MM.1S (cell line): Measurements from ENCODE around the gene BCR.
A peak's percentile ranks its signal among the peaks of the same experiment; 100 is the strongest.

Source experiments
- DNase-seq: peaks from one replicate; pipeline ENCODE4 v3.0.0-alpha.2; 2015
- H2AFZ ChIP-seq: fragments of 300-600 bp; sonication (generic); 2 replicates; pipeline ENCODE4 v1.6.0; 2016; ENCODE audit warnings: antibody characterized with exemption, low read length
- H3F3A ChIP-seq: fragments of 300-600 bp; sonication (generic); 2 replicates; pipeline ENCODE4 v1.6.1; 2016; ENCODE audit warnings: mild to moderate bottlenecking, antibody characterized with exemption, low read length, moderate library complexity, mixed read lengths; ENCODE audit not compliant: insufficient read depth
- H3K27ac ChIP-seq: fragments of 300-600 bp; sonication (generic); 2 replicates; pipeline ENCODE4 v1.5.1; 2016; ENCODE audit warnings: mild to moderate bottlenecking, low read length
- H3K27me3 ChIP-seq: fragments of 300-600 bp; sonication (generic); replicated peaks from 2 replicates; pipeline ENCODE4 v1.6.0; 2016; ENCODE audit warnings: low read length; ENCODE audit not compliant: insufficient read depth
- H3K36me3 ChIP-seq: fragments of 300-600 bp; sonication (generic); replicated peaks from 2 replicates; pipeline ENCODE4 v1.6.1; 2016; ENCODE audit warnings: mild to moderate bottlenecking, low read length, mixed read lengths; ENCODE audit not compliant: insufficient read depth
- H3K4me1 ChIP-seq: fragments of 300-600 bp; sonication (generic); 2 replicates; pipeline ENCODE4 v1.6.1; 2016; ENCODE audit warnings: low read length, mixed read lengths
- H3K4me2 ChIP-seq: fragments of 300-600 bp; sonication (generic); 2 replicates; pipeline ENCODE4 v1.6.0; 2016; ENCODE audit warnings: low read depth, low read length
- H3K4me3 ChIP-seq: fragments of 300-600 bp; sonication (generic); 2 replicates; pipeline ENCODE4 v1.5.1; 2016; ENCODE audit warnings: low read length, mixed read lengths
- H3K79me2 ChIP-seq: fragments of 300-600 bp; sonication (generic); 2 replicates; pipeline ENCODE4 v1.6.1; 2016; ENCODE audit warnings: mixed run types, low read length, mixed read lengths
- H3K9ac ChIP-seq: fragments of 300-600 bp; sonication (generic); 2 replicates; pipeline ENCODE4 v1.6.1; 2016; ENCODE audit warnings: low read length, mixed read lengths
- H3K9me2 ChIP-seq: fragments of 300-600 bp; sonication (generic); replicated peaks from 2 replicates; pipeline ENCODE4 v1.6.1; 2016; ENCODE audit warnings: mild to moderate bottlenecking, low read length, mixed read lengths; ENCODE audit not compliant: insufficient read depth
- H3K9me3 ChIP-seq: fragments of 300-600 bp; sonication (generic); replicated peaks from 2 replicates; pipeline ENCODE4 v1.6.1; 2016; ENCODE audit warnings: mild to moderate bottlenecking, low read length, mixed read lengths; ENCODE audit not compliant: insufficient read depth
- H4K20me1 ChIP-seq: fragments of 300-600 bp; sonication (generic); 2 replicates; pipeline ENCODE4 v1.6.1; 2016; ENCODE audit warnings: mild to moderate bottlenecking, low read length, moderate library complexity, mixed read lengths; ENCODE audit not compliant: insufficient read depth
- EZH2 ChIP-seq: fragments of 300-600 bp; sonication (generic); optimal IDR thresholded peaks from 2 replicates; pipeline ENCODE3; 2017; ENCODE audit warnings: low read depth, mild to moderate bottlenecking, antibody characterized with exemption, low read length, mixed read lengths
- EZH2phosphoT487 ChIP-seq: fragments of 300-600 bp; sonication (generic); IDR thresholded peaks from 2 replicates; pipeline ENCODE4 v1.6.1; 2018; ENCODE audit warnings: antibody characterized with exemption, low read length
- TF ChIP-seq, protein P1 (sequence below): fragments of 300-600 bp; sonication (generic); IDR thresholded peaks from 2 replicates; pipeline ENCODE4 v1.5.1; 2016; ENCODE audit warnings: antibody characterized with exemption, low read length, mixed read lengths

BCR gene

DNA sequence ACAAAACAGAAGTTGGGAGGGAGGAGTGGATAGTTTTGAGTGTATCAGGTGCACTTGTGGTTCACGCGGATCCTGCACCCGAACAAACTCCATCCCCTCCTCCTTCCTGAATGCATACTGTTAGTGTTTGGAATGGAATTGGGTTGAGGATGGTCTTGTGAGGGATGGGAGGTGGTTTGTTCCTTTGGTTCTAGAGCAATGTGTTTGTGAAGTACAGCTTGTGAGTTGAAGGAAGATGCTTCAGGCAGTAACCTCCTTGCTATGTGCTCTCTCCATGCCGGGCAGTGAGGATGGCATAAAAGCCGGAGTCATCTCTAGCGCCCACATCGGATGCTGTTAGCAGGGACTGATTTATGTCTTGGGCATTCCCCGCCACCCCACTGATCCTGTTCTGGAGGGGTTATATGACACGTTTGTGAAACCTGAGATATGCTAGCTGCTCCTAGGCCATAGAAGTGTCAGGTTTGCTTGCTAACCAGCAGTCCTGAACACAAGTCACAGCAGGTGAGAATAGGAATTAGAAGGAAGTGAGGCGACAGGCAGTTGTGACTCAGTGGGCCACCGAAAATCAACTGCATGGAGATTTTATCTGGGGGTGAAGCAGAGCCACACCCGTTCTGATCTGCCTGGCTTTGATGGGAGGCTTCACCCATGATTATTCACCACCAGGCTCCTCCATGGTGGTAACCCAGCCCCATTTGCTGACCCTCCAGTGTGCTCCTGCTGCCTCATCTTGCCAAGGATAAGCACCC is 2.2 kb downstream of the BCR start:
- H3F3A ChIP-seq = peaks cover 39% of the 10 kb centered on the region
- peak overlapping the region; percentile 90 for H3K4me2 ChIP-seq
- no peak overlapping the region for H2AFZ ChIP-seq
- no peaks in the 10 kb centered on the region for H3K27me3 ChIP-seq
- H3K4me1 ChIP-seq = peaks cover 32% of the 10 kb centered on the region
- H3K9me3 ChIP-seq = no peaks in the 10 kb centered on the region
- H3K4me3 ChIP-seq = peak overlapping the region; percentile 88
- no peaks in the 10 kb centered on the region for H3K9me2 ChIP-seq
- H4K20me1 ChIP-seq = peaks cover 39% of the 10 kb centered on the region
- H3K36me3 ChIP-seq = peaks cover 4% of the 10 kb centered on the region; the same call in 1 of the 2 replicates
- TF ChIP-seq, protein P1, sequence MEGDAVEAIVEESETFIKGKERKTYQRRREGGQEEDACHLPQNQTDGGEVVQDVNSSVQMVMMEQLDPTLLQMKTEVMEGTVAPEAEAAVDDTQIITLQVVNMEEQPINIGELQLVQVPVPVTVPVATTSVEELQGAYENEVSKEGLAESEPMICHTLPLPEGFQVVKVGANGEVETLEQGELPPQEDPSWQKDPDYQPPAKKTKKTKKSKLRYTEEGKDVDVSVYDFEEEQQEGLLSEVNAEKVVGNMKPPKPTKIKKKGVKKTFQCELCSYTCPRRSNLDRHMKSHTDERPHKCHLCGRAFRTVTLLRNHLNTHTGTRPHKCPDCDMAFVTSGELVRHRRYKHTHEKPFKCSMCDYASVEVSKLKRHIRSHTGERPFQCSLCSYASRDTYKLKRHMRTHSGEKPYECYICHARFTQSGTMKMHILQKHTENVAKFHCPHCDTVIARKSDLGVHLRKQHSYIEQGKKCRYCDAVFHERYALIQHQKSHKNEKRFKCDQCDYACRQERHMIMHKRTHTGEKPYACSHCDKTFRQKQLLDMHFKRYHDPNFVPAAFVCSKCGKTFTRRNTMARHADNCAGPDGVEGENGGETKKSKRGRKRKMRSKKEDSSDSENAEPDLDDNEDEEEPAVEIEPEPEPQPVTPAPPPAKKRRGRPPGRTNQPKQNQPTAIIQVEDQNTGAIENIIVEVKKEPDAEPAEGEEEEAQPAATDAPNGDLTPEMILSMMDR = peak; percentile 10; the same call in 1 of the 2 replicates
- TF ChIP-seq EZH2phosphoT487 = no peak
- peak; percentile 82 for DNase-seq
- H3K27ac ChIP-seq = peak overlapping the region; percentile 54; the same call in 1 of the 2 replicates
- peaks cover 84% of the 10 kb centered on the region for H3K79me2 ChIP-seq
- H3K9ac ChIP-seq = peak overlapping the region; percentile 76

DNA sequence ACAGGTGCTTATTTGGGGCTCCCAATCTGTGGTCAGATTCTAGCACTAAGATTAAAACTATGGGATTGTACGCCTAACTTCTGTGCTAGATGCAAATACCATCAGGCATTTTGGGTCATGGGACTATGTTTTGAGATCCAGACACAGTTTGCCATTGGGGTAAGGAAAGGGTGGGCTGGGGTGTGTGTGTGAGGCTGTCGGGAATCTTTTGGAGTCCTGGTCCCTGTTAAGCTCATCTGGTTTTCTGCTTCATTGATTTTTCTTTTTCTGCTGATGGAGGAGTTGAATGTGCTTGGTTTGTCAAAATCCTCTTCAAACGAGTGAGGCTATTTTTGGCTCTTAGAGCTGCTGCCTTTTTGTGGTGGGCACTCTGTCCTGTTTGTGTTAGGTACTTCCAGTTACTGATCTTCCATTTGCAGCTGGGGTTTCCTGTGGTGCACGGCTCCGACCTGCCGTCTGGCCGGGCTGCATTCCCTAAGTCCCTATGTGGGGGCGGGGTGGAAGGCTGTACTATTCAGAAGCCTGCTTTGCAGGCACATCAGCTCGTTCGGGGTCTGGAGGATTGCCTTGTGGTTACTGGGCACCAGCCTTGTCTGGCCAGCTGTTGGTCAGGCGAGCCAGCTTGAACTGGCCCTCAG is 2.9 kb downstream of the BCR start:
- peak; percentile 43 for DNase-seq
- peak overlapping the region; percentile 76 for H3K9ac ChIP-seq
- peaks cover 26% of the 10 kb centered on the region for H3K4me1 ChIP-seq
- TF ChIP-seq, protein P1 = no peak
- no peak for TF ChIP-seq EZH2
- peak overlapping the region; percentile 88 for H3K4me3 ChIP-seq
- H3K27me3 ChIP-seq = no peaks in the 10 kb centered on the region
- H4K20me1 ChIP-seq = peaks cover 46% of the 10 kb centered on the region
- no peaks in the 10 kb centered on the region for H3K9me3 ChIP-seq
- H3K79me2 ChIP-seq = peaks cover 91% of the 10 kb centered on the region
- H2AFZ ChIP-seq = no peak overlapping the region
- H3F3A ChIP-seq = peaks cover 33% of the 10 kb centered on the region
- H3K36me3 ChIP-seq = peaks cover 4% of the 10 kb centered on the region; the same call in 1 of the 2 replicates
- peak overlapping the region; percentile 90 for H3K4me2 ChIP-seq
- peak overlapping the region; percentile 54; the same call in 1 of the 2 replicates for H3K27ac ChIP-seq
- no peaks in the 10 kb centered on the region for H3K9me2 ChIP-seq

DNA sequence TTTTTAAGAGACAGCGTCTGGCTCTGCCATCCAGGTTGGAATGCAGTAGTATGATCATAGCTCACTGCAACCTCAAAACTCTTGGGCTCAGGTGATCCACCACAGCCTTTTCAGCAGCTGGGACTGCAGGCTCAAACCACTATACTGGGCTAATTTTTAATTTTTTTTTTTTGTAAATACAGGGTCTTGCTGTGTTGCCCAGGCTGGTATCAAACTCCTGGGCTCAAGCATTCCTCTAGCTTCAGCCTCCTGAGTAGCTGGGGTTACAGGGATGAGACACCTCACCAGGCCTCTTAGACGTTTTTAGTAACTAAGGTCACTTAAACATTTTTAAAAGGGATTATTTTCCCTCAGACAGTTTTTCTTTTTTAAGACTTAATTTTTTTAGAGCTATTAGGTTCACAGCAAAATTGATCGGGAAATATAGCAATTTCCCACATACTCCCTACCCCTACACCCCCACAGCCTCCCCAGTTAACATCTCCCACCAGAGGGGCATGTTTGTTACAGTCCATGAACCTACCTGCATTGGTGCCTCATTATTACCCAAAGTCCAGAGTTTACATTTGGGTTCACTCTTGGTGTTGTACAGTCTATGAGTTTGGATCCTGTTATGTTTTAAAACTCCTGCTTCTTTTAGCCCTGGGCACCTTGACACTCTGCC is 3.9 kb downstream of the BCR start:
- Histone ChIP-seq H3K9me2 (no peaks in the 10 kb centered on the region), H3K27ac (peak overlapping the region; percentile 54; the same call in 1 of the 2 replicates), H3K4me1 (peaks cover 15% of the 10 kb centered on the region), H3K9ac (no peak overlapping the region; the same call in 1 of the 2 replicates), H3K4me2 (peak overlapping the region; percentile 90), H4K20me1 (peaks cover 52% of the 10 kb centered on the region), H3K36me3 (peaks cover 4% of the 10 kb centered on the region; the same call in 1 of the 2 replicates), H3F3A (peaks cover 22% of the 10 kb centered on the region), H3K79me2 (peaks cover 94% of the 10 kb centered on the region), H3K4me3 (peak overlapping the region; percentile 88), H3K9me3 (no peaks in the 10 kb centered on the region), H2AFZ (no peak overlapping the region), H3K27me3 (no peaks in the 10 kb centered on the region)
- no peak for DNase-seq
- no peak for TF ChIP-seq EZH2phosphoT487
- no peak for TF ChIP-seq EZH2
- TF ChIP-seq, protein P1 = no peak
